ENCODE data around the gene ARHGEF40. TPM values are rescaled to one million over a fixed set of nuclear protein-coding genes. Genes with fewer than 3 reads are reported as not detected.

The ARHGEF40 gene
- total RNA-seq, 4 donors from 2014 or later = 7.5 to 21.2 (median 14.4) TPM

- no peak for DNase-seq (ENCODE audit: low spot score in 2 of 2)
- TF ChIP-seq CTCF (IDR thresholded peaks at IDR 0.05) (no peak), POLR2A (IDR thresholded peaks at IDR 0.05) (no peak)
- WGBS, 2 donors = 65 to 83% methylated on average over 3 of the region's 3 CpGs
- intact Hi-C loops (cut with DNase I; ENCODE audit: low total_unique reads) = no loop called here
- H3K4me3 ChIP-seq (ENCODE audit: low read depth, poor library complexity, severe bottlenecking) = no peak overlapping the region
Measured at GRCh38 chr14:21049271-21049673, 20.8 kb upstream of the ARHGEF40 start.

- no peak for DNase-seq (ENCODE audit: low spot score in 2 of 2)
- no peak overlapping the region for H3K4me3 ChIP-seq (ENCODE audit: low read depth, poor library complexity, severe bottlenecking)
- intact Hi-C loops (cut with DNase I; ENCODE audit: low total_unique reads) = no loop called here
- TF ChIP-seq CTCF (IDR thresholded peaks at IDR 0.05) (no peak), POLR2A (IDR thresholded peaks at IDR 0.05) (no peak)
- 76 to 85% methylated on average over 3 of the region's 3 CpGs for WGBS, 2 donors
Measured at GRCh38 chr14:21050597-21050996, 19.5 kb upstream of the ARHGEF40 start.

GRCh38 chr14:21053184-21054122 lies 16.7 kb upstream of the ARHGEF40 start:
- intact Hi-C loops (cut with DNase I; ENCODE audit: low total_unique reads) = no loop called here
- TF ChIP-seq POLR2A (IDR thresholded peaks at IDR 0.05) = no peak
- no peak for TF ChIP-seq CTCF (IDR thresholded peaks at IDR 0.05)
- H3K4me3 ChIP-seq (ENCODE audit: low read depth, poor library complexity, severe bottlenecking) = no peak overlapping the region
- 88 to 89% methylated on average over 20 of the region's 20 CpGs for WGBS, 2 donors
- DNase-seq (ENCODE audit: low spot score in 2 of 2) = peak in 1 of 2 donors; percentile 64

- 76 to 80% methylated on average over 3 of the region's 3 CpGs for WGBS, 2 donors
- no peak for TF ChIP-seq POLR2A (IDR thresholded peaks at IDR 0.05)
- no peak for TF ChIP-seq CTCF (IDR thresholded peaks at IDR 0.05)
- intact Hi-C loops (cut with DNase I; ENCODE audit: low total_unique reads) = no loop called here
- peak in 1 of 2 donors; percentile 12 for DNase-seq (ENCODE audit: low spot score in 2 of 2)
- H3K4me3 ChIP-seq (ENCODE audit: low read depth, poor library complexity, severe bottlenecking) = no peak overlapping the region
Measured at GRCh38 chr14:21054123-21054767, 15.9 kb upstream of the ARHGEF40 start.

- H3K4me3 ChIP-seq (ENCODE audit: low read depth, poor library complexity, severe bottlenecking) = no peak overlapping the region
- DNase-seq (ENCODE audit: low spot score in 2 of 2) = peak in 1 of 2 donors; percentile 10
- TF ChIP-seq CTCF (IDR thresholded peaks at IDR 0.05) (no peak), POLR2A (IDR thresholded peaks at IDR 0.05) (no peak)
- intact Hi-C loops (cut with DNase I; ENCODE audit: low total_unique reads) = no loop called here
- WGBS, 2 donors = 90 to 92% methylated on average over 4 of the region's 4 CpGs
Measured at GRCh38 chr14:21054768-21055145, 15.3 kb upstream of the ARHGEF40 start.

Data from lower leg skin (tissue), 4 donors.